ENCODE measurements around the gene KLHL3.

KLHL3 gene

GRCh38 chr5:137708062-137708461, 27.8 kb downstream of the KLHL3 start:
- DNase-seq: no peak

- DNase-seq: no peak
These were observed 29.0 kb downstream of the KLHL3 start for GRCh38 chr5:137706841-137707240.

GRCh38 chr5:137705106-137705505, 30.8 kb downstream of the KLHL3 start:
- DNase-seq: no peak

- no peak for DNase-seq
These were observed 32.3 kb downstream of the KLHL3 start for GRCh38 chr5:137703565-137703964.

GRCh38 chr5:137700282-137700680, 35.6 kb downstream of the KLHL3 start:
- DNase-seq: no peak

GRCh38 chr5:137699336-137700281, 36.3 kb downstream of the KLHL3 start:
- peak; percentile 47 for DNase-seq

GRCh38 chr5:137696481-137696880, 39.4 kb downstream of the KLHL3 start:
- no peak for DNase-seq

GRCh38 chr5:137695651-137696428, 40.0 kb downstream of the KLHL3 start:
- DNase-seq: no peak

- no peak for DNase-seq
These were observed 41.8 kb downstream of the KLHL3 start for GRCh38 chr5:137693951-137694721.

- DNase-seq: no peak
These were observed 42.5 kb downstream of the KLHL3 start for GRCh38 chr5:137693307-137693950.

GRCh38 chr5:137689306-137689705, 46.6 kb downstream of the KLHL3 start:
- no peak for DNase-seq

GRCh38 chr5:137688210-137688840, 47.6 kb downstream of the KLHL3 start:
- DNase-seq: no peak

GRCh38 chr5:137684761-137685160, 51.1 kb downstream of the KLHL3 start:
- DNase-seq: no peak

- DNase-seq: no peak
These were observed 54.7 kb downstream of the KLHL3 start for GRCh38 chr5:137681191-137681590.

GRCh38 chr5:137679910-137680309, 56.0 kb downstream of the KLHL3 start:
- no peak for DNase-seq

GRCh38 chr5:137679195-137679594, 56.7 kb downstream of the KLHL3 start:
- DNase-seq: no peak

GRCh38 chr5:137672881-137673280, 63.0 kb downstream of the KLHL3 start:
- no peak for DNase-seq

GRCh38 chr5:137672001-137672400, 63.9 kb downstream of the KLHL3 start:
- DNase-seq: no peak

- DNase-seq: no peak
These were observed 66.1 kb downstream of the KLHL3 start for GRCh38 chr5:137669811-137670210.

GRCh38 chr5:137668637-137669036, 67.3 kb downstream of the KLHL3 start:
- DNase-seq: no peak

- no peak for DNase-seq
These were observed 68.5 kb downstream of the KLHL3 start for GRCh38 chr5:137667341-137667740.

GRCh38 chr5:137666901-137667300, 69.0 kb downstream of the KLHL3 start:
- no peak for DNase-seq
